Suppressor macrophage treated with lipopolysaccharide for 1 hour (primary cell): ENCODE measurements around the gene TACC2.
"Not testable (repeated sequence)": the region's sequence is repeated elsewhere in the genome, so short reads cannot be mapped to it uniquely, and the experiment has no call there.

ENCODE experiments used
- DNase-seq, 3 donors: peaks; one replicate each; pipeline ENCODE4 v3.0.0-alpha.2; 2020 to 2022

The TACC2 gene

DNA sequence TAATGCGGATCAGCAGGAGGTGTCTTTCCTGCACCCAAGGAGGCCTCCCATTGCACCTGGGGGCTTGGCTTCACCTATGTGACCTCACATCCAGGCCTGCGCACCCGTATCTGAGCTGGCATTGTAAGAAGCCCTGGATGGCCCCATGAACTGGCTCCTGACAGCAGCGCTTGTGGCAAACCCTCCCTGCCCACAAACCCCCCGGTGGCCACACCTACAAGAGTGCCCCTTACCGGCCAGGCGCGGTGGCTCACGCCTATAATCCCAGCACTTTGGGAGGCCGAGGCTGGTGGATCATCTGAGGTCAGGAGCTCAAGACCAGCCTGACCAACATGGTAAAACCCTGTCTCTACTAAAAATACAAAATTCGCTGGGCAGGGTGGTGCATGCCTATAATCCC is 107.2 kb downstream of the TACC2 start:
- DNase-seq: not testable (repeated sequence)

DNA sequence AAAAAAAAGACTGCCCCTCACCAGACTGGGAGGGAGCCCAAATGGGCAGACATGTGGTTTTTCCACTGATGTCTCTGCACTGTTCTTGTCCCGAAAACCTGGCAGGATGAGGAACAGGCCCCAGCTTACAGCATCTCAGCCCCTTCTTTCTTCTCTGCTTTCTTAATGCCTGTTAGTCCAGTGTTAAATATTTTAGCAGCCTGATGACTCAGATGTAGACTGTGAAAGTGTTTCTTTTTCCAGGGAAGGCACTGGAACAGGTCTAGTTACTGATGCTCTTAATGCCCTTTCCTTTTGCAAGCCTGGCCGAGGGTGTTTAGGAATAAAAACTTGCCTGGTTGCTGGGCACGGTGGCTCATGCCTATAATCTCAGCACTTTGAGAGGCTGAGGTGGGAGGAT is 107.7 kb downstream of the TACC2 start:
- DNase-seq: no peak

DNA sequence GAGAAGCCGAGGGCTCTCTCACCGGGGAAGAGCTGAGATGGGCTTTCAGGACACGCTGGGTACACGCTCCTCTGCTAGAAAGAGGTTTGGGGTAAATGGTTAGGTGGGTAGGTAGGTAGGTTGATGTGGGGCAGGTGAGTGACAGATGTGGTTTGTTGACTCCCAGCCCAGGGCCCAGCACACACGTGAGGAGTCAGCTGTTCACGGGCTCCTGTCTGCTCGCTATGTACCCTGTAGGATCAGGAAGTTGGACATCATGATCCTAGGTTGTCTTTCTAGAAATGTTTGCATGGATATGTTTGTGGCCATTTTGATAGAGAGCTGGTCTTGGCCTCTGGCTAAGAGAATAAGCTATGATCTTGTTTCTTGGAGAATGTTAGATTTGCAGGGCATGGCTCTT is 109.0 kb downstream of the TACC2 start:
- no peak for DNase-seq

- DNase-seq: no peak
Measured at GRCh38 chr10:122098924-122099323, 110.0 kb downstream of the TACC2 start.

- DNase-seq: no peak
Measured at GRCh38 chr10:122099562-122099961, 110.6 kb downstream of the TACC2 start.

- DNase-seq: no peak
Measured at GRCh38 chr10:122102146-122102868, 113.3 kb downstream of the TACC2 start.

DNA sequence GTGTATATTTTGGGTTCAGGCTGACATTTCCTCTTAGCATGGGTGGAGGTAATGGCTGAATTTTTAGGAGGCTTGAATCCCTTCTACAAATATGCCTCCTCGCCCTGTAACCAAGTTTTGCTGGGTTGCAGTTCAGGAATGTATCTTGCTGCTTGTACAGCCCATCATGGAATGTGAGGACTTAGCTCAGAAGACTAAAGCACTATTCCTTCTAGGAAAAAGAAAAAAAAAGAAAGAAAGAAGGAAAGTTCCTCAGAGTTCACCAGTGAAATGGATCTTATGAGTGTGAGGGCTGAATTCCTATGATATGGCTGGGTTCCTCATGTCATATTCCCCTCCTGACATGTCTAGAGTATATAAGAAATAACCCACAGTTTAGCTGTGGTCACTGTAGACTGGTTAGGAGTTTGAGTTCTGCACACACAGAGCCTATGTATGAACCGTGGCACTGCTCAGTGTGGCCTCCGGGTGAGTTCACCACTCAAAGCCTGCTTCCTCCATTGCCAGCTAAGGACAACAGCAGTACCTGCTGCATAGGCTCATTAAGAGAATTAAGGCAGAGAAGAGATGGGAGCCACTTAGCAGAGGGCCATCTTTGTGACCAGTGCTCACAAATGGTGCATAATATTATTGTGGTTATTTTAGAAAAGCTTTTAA is 114.0 kb downstream of the TACC2 start:
- DNase-seq: no peak

- DNase-seq: no peak
Measured at GRCh38 chr10:122103592-122103991, 114.6 kb downstream of the TACC2 start.

- DNase-seq: not testable (repeated sequence)
Measured at GRCh38 chr10:122108786-122109185, 119.8 kb downstream of the TACC2 start.

- DNase-seq: no peak
Measured at GRCh38 chr10:122112021-122112616, 123.2 kb downstream of the TACC2 start.

GRCh38 chr10:122112625-122113160 is 123.7 kb downstream of the TACC2 start:
- DNase-seq: peak; percentile 35 to 60 (median 43)

GRCh38 chr10:122113161-122113944 is 124.4 kb downstream of the TACC2 start:
- peak; percentile 24 to 55 (median 48) for DNase-seq

DNA sequence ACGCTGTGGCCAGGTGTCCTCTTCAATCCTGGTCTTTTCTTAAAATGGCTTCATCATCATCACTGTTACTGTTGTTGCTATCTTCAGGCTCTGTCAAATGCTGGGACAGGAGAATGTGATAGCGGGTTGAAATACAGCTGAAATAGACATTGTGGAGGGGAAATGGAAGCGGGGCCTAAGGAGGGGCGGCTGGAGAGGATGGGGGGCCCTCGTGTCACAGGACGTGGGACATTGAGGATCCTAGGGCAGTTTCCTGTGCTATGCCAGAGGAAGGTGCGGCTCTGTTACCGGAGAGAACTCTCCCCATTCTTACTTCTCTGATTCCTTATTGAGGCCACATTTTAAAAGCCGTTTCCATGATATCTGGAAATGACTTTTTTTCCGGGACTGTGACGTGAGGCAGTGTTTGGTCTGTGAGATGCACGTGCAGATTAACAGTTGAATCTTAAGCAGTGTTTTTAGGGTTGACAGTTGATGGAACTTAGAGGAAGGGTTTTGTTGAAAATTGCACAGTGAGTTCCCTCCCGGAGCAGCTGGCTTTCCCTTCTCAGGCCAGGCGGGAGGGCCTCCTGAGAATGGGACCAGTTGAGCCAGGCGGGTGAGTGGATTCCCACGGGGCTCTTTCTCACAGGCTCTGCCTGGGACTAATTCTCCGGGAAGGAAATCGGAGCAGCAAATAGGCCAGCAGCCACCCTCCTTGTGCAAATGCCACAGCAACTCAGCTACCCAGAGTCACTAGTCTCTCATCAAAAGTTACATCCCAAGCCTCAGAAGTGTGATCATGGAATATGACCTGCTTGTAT is 125.2 kb downstream of the TACC2 start:
- no peak for DNase-seq

GRCh38 chr10:122115874-122116273 is 126.9 kb downstream of the TACC2 start:
- no peak for DNase-seq

GRCh38 chr10:122116331-122116730 is 127.4 kb downstream of the TACC2 start:
- no peak for DNase-seq

- no peak for DNase-seq
Measured at GRCh38 chr10:122117475-122117874, 128.5 kb downstream of the TACC2 start.

- no peak for DNase-seq
Measured at GRCh38 chr10:122120008-122120744, 131.2 kb downstream of the TACC2 start.

GRCh38 chr10:122121059-122121458 is 132.1 kb downstream of the TACC2 start:
- no peak for DNase-seq

DNA sequence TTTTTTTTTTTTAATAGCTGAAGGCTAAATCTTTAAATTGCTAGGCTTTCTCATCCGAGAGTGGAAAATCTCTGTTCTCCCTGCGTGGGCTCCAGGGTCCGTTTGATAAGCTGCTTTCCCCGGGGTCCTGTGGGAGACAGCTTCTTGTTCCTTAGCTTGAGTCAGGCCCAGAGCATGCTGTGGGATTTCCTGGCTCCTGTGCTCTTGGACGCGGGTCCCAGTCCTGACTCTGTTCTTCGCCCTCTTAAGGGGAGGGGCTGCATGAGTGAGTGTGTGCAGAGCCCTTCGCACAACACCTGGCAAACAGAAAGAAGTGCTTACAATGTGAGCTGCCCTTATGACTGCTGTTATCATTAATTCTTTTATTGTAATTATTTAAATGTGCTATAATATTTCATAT is 133.5 kb downstream of the TACC2 start:
- no peak for DNase-seq

GRCh38 chr10:122123186-122123585 is 134.2 kb downstream of the TACC2 start:
- no peak for DNase-seq

DNA sequence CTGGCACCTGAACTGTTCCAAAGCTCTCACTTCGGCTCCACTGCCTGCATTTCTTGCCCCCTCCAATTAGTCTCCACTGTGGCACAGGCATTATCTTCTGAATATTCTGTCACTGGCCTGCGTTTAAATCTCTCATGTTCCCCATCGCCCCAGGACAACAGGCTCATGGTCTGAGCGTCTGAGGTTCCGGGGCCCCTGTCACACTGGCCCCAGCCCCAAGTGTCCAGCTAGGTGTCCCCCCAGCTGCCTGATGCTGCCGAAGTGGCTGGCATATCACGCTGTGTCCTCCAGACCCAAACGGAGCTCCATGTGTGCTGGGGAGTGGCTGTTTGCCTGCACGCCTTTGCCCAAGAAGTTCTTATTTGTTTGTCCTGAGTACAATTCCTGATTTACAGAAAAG is 135.4 kb downstream of the TACC2 start:
- no peak for DNase-seq
